NK-92 treated with Interleukin-12 subunit alpha and Interleukin-12 subunit beta, amount 100 ng/mL, for 24 hours (cell line): ENCODE measurements around the gene ANKRD28.
"Not testable (repeated sequence)": the region's sequence is repeated elsewhere in the genome, so short reads cannot be mapped to it uniquely, and the experiment has no call there.

Experiments
- DNase-seq: peaks from one replicate; lab custom pipeline; 2025; lab: John Stamatoyannopoulos, UW

The ANKRD28 gene

GRCh38 chr3:15797642-15798303, at the start of gene ANKRD28:
TSS of gene ANKRD28 (minus strand) at chr3:15797979. CDS start at chr3:15796521, 1,458 bp downstream.
- DNase-seq: no peak

GRCh38 chr3:15847239-15847638, 49.5 kb upstream of the ANKRD28 start:
- DNase-seq: no peak

- no peak for DNase-seq
Observed at GRCh38 chr3:15846606-15847005, 48.8 kb upstream of the ANKRD28 start.

GRCh38 chr3:15845475-15845874, 47.7 kb upstream of the ANKRD28 start:
- DNase-seq: no peak

GRCh38 chr3:15844889-15845288, 47.1 kb upstream of the ANKRD28 start:
- no peak for DNase-seq

- DNase-seq: not testable (repeated sequence)
Observed at GRCh38 chr3:15841091-15841973, 43.6 kb upstream of the ANKRD28 start.

- DNase-seq: no peak
Observed at GRCh38 chr3:15839568-15839967, 41.8 kb upstream of the ANKRD28 start.

- no peak for DNase-seq
Observed at GRCh38 chr3:15831927-15832326, 34.1 kb upstream of the ANKRD28 start.

GRCh38 chr3:15825016-15825415, 27.2 kb upstream of the ANKRD28 start:
- no peak for DNase-seq

GRCh38 chr3:15823092-15823491, 25.3 kb upstream of the ANKRD28 start:
- no peak for DNase-seq

- no peak for DNase-seq
Observed at GRCh38 chr3:15822281-15822680, 24.5 kb upstream of the ANKRD28 start.

GRCh38 chr3:15820911-15821310, 23.1 kb upstream of the ANKRD28 start:
- DNase-seq: no peak

- no peak for DNase-seq
Observed at GRCh38 chr3:15819576-15819975, 21.8 kb upstream of the ANKRD28 start.

- no peak for DNase-seq
Observed at GRCh38 chr3:15819043-15819442, 21.3 kb upstream of the ANKRD28 start.

- DNase-seq: no peak
Observed at GRCh38 chr3:15815696-15816095, 17.9 kb upstream of the ANKRD28 start.

GRCh38 chr3:15813079-15813478, 15.3 kb upstream of the ANKRD28 start:
- not testable (repeated sequence) for DNase-seq

- no peak for DNase-seq
Observed at GRCh38 chr3:15812183-15812582, 14.4 kb upstream of the ANKRD28 start.

GRCh38 chr3:15810702-15811101, 12.9 kb upstream of the ANKRD28 start:
- DNase-seq: no peak

GRCh38 chr3:15809313-15809712, 11.5 kb upstream of the ANKRD28 start:
- no peak for DNase-seq

GRCh38 chr3:15808679-15809310, 11.0 kb upstream of the ANKRD28 start:
- DNase-seq: no peak

GRCh38 chr3:15805756-15806266, 8.0 kb upstream of the ANKRD28 start:
- no peak for DNase-seq

- no peak for DNase-seq
Observed at GRCh38 chr3:15804553-15805095, 6.8 kb upstream of the ANKRD28 start.
